HCT116 (cell line): Measurements from ENCODE around the gene BLID. TPM values are rescaled to one million over a fixed set of nuclear protein-coding genes. Genes with fewer than 3 reads are reported as not detected.

Experiments used
- ATAC-seq: fragments of 200-7000 bp; cut with Tn5 transposase; 2 replicates; pipeline ENCODE4 v1.9.1; 2020; ENCODE audit warnings: mild to moderate bottlenecking, moderate library complexity
- BruUV-seq: library from RNA; stranded (reverse); fragments of 400-500 nt; replicated peaks from 2 replicates; lab custom pipeline; 2021; lab: Mats Ljungman, UMichigan
- CTCF ChIA-PET: fragments of 300-600 bp; sonication (Branson Sonifier 250); formaldehyde crosslinking; loops from one replicate; lab custom pipeline; 2021; ENCODE audit warnings: antibody characterized with exemption; lab: Charles Lee
- POLR2A ChIA-PET: fragments of 300-600, 350-600 bp; sonication (Branson Sonifier 250); formaldehyde crosslinking; loops from one replicate; lab custom pipeline; 2021; ENCODE audit warnings: antibody characterized with exemption; lab: Charles Lee
- RAD21 ChIA-PET, 2 experiments: fragments of 300-600 bp; sonication (Branson Sonifier 250); formaldehyde crosslinking; loops; one replicate each; lab custom pipeline; 2023; ENCODE audit warnings: low total read pairs in 2 of 2; ENCODE audit not compliant: uncharacterized antibody in 2 of 2, unreplicated experiment in 2 of 2, low non-redundant PET in 1 of 2; lab: Charles Lee
- DNase-seq: peaks from one replicate; pipeline ENCODE4 v3.0.0-alpha.2; 2010; ENCODE audit warnings: low read depth, low spot score
- H2AFZ ChIP-seq: fragments of 200-600 bp; shearing (Covaris generic), sonication (generic); 2 replicates; pipeline ENCODE4 v1.6.1; 2017; ENCODE audit warnings: low read depth, mixed run types, mixed read lengths, antibody characterized with exemption, low read length; ENCODE audit not compliant: poor library complexity, severe bottlenecking
- H3K27ac ChIP-seq: 2 replicates; pipeline ENCODE4 v1.5.1; 2012; ENCODE audit warnings: low read depth, low read length
- H3K27me3 ChIP-seq: fragments of 200-600 bp; sonication (generic); 2 replicates; pipeline ENCODE4 v1.6.1; 2016; ENCODE audit warnings: mixed run types, low read length, mixed read lengths; ENCODE audit not compliant: insufficient read depth
- H3K36me3 ChIP-seq, 2 experiments: fragments of 200-500 bp in 1 of 2; fragments of 200-600 bp in 1 of 2; sonication (Bioruptor generic) in 1 of 2; sonication (generic) in 1 of 2; 2 replicates each; pipeline versions ENCODE4 v1.5.1 to v1.6.1; 2014 to 2016; ENCODE audit warnings: low read length in 2 of 2, inconsistent platforms in 1 of 2, mixed read lengths in 1 of 2, mixed run types in 1 of 2; ENCODE audit not compliant: insufficient read depth in 2 of 2, control insufficient read depth in 1 of 2
- H3K4me1 ChIP-seq, 2 experiments: fragments of 200-600 bp in 1 of 2; sonication (generic) in 1 of 2; 2 replicates each; pipeline versions ENCODE4 v1.5.1 to v1.6.1; 2012 to 2017; ENCODE audit warnings: low read length in 2 of 2, inconsistent platforms in 1 of 2, mild to moderate bottlenecking in 1 of 2, mixed read lengths in 1 of 2, mixed run types in 1 of 2, moderate library complexity in 1 of 2; ENCODE audit not compliant: insufficient read depth in 2 of 2, control insufficient read depth in 1 of 2
- H3K4me2 ChIP-seq: fragments of 200-600 bp; sonication (generic); 2 replicates; pipeline ENCODE4 v1.6.1; 2017; ENCODE audit warnings: mixed run types, low read length, mixed read lengths
- H3K4me3 ChIP-seq, 2 experiments: fragments of 200-600 bp in 1 of 2; sonication (generic) in 1 of 2; replicated peaks in 1 of 2; 2 replicates each; pipeline ENCODE4 v1.5.1; 2011 to 2016; ENCODE audit warnings: low read length in 2 of 2, control low read depth in 1 of 2, low read depth in 1 of 2, mild to moderate bottlenecking in 1 of 2, mixed read lengths in 1 of 2, mixed run types in 1 of 2
- H3K79me2 ChIP-seq: fragments of 200-600 bp; sonication (generic); 2 replicates; pipeline ENCODE4 v1.6.1; 2017; ENCODE audit warnings: mild to moderate bottlenecking, mixed run types, low read length, moderate library complexity, mixed read lengths; ENCODE audit not compliant: insufficient read depth
- H3K9ac ChIP-seq: fragments of 200-600 bp; sonication (generic); 2 replicates; pipeline ENCODE4 v1.6.1; 2016; ENCODE audit warnings: low read length, mixed read lengths
- H3K9me2 ChIP-seq: fragments of 200-600 bp; sonication (generic), shearing (Covaris generic); 2 replicates; pipeline ENCODE4 v1.6.1; 2017; ENCODE audit warnings: mixed run types, mild to moderate bottlenecking, moderate library complexity; ENCODE audit not compliant: insufficient read depth
- H3K9me3 ChIP-seq, 2 experiments: fragments of 200-500 bp in 1 of 2; fragments of 200-600 bp in 1 of 2; sonication (Bioruptor generic) in 1 of 2; sonication (generic) in 1 of 2; 2 replicates each; pipeline ENCODE4 v1.6.1; 2014 to 2017; ENCODE audit warnings: low read length in 2 of 2, mixed read lengths in 2 of 2, inconsistent platforms in 1 of 2, low read depth in 1 of 2, mild to moderate bottlenecking in 1 of 2, mixed run types in 1 of 2, moderate library complexity in 1 of 2; ENCODE audit not compliant: control insufficient read depth in 1 of 2, insufficient read depth in 1 of 2
- H4K20me1 ChIP-seq: fragments of 200-600 bp; sonication (generic), shearing (Covaris generic); 2 replicates; pipeline ENCODE4 v1.6.1; 2017; ENCODE audit warnings: mixed run types, mild to moderate bottlenecking, moderate library complexity; ENCODE audit not compliant: insufficient read depth
- ATF3 ChIP-seq: IDR thresholded peaks from 2 replicates; pipeline ENCODE4 v1.6.1; 2012
- CBX3 ChIP-seq: IDR thresholded peaks from 2 replicates; pipeline ENCODE4 v1.6.1; 2012; ENCODE audit warnings: low read depth
- ELF1 ChIP-seq: IDR thresholded peaks from 2 replicates; pipeline ENCODE4 v1.6.1; 2012; ENCODE audit warnings: low read depth, borderline replicate concordance
- EZH2 ChIP-seq: fragments of 200-600 bp; sonication (generic); IDR thresholded peaks from 2 replicates; pipeline ENCODE4 v1.6.1; 2017; ENCODE audit warnings: antibody characterized with exemption, mixed run types
- EZH2phosphoT487 ChIP-seq: fragments of 200-600 bp; IDR thresholded peaks from 2 replicates; pipeline ENCODE4 v1.6.1; 2018; ENCODE audit warnings: antibody characterized with exemption, borderline replicate concordance
- FOSL1 ChIP-seq: IDR thresholded peaks from 2 replicates; pipeline ENCODE4 v1.6.1; 2012; ENCODE audit warnings: low read depth
- JUND ChIP-seq: IDR thresholded peaks from 2 replicates; pipeline ENCODE4 v1.6.1; 2012
- MAX ChIP-seq: IDR thresholded peaks from 2 replicates; pipeline ENCODE4 v1.6.1; 2012
- POLR2AphosphoS5 ChIP-seq: IDR thresholded peaks from 2 replicates; pipeline ENCODE4 v1.6.1; 2011; ENCODE audit warnings: mild to moderate bottlenecking, low read depth, low read length, moderate library complexity
- REST ChIP-seq: IDR thresholded peaks from 2 replicates; pipeline ENCODE4 v1.6.1; 2012; ENCODE audit warnings: low read depth
- SIN3A ChIP-seq: IDR thresholded peaks from 2 replicates; pipeline ENCODE4 v1.6.1; 2012; ENCODE audit warnings: low read depth
- SRF ChIP-seq: IDR thresholded peaks from 2 replicates; pipeline ENCODE4 v1.6.1; 2012; ENCODE audit warnings: low read depth
- TCF7L2 ChIP-seq: IDR thresholded peaks from 2 replicates; pipeline ENCODE4 v1.7.0; 2011; ENCODE audit warnings: borderline replicate concordance, inconsistent platforms; ENCODE audit not compliant: insufficient read depth, insufficient read length; ENCODE audit errors: extremely low read depth
- ZBTB33 ChIP-seq: IDR thresholded peaks from 2 replicates; pipeline ENCODE4 v1.6.1; 2011; ENCODE audit warnings: mild to moderate bottlenecking, low read length, moderate library complexity; ENCODE audit not compliant: insufficient replicate concordance; ENCODE audit errors: extremely low read depth
- ZFX ChIP-seq: fragments of 450-650 bp; IDR thresholded peaks from 2 replicates; pipeline ENCODE4 v1.6.1; 2017
- ZNF274 ChIP-seq: fragments of 200-500 bp; sonication (Bioruptor generic); IDR thresholded peaks from 2 replicates; pipeline ENCODE4 v1.6.1; 2014; ENCODE audit warnings: mild to moderate bottlenecking, low read depth, low read length, inconsistent platforms
- intact Hi-C: fragments of 100-400 bp; cut with micrococcal nuclease; formaldehyde crosslinking; loops from 2 replicates; pipeline ENCODE4 v1.10.0; 2022
- total RNA-seq: library from RNA; stranded (reverse); gene quantifications from one replicate; pipeline ENCODE4 v1.2.1, GENCODE V29; 2021; ENCODE audit not compliant: unreplicated experiment

Gene BLID
- total RNA-seq, 1 experiment from 2014 or later: 8.9 TPM

GRCh38 chr11:122069707-122070360 is 46.2 kb downstream of the BLID start:
- intact Hi-C loops: no loop called here
- CTCF ChIA-PET: no interaction called here
- Histone ChIP-seq H3K4me1 (no peaks in the 10 kb centered on the region), H3K36me3 (no peaks in the 10 kb centered on the region), H3K9ac (no peak overlapping the region), H3K9me3 (no peaks in the 10 kb centered on the region), H3K4me2 (no peak overlapping the region), H3K27ac (no peak overlapping the region), H3K79me2 (no peaks in the 10 kb centered on the region), H2AFZ (no peak overlapping the region), H4K20me1 (no peaks in the 10 kb centered on the region), H3K9me2 (no peaks in the 10 kb centered on the region), H3K27me3 (no peaks in the 10 kb centered on the region), H3K4me3 (no peak overlapping the region)
- RAD21 ChIA-PET: no interaction called here
- BruUV-seq: no TSS peak
- POLR2A ChIA-PET: no interaction called here
- no peak for DNase-seq
- no peak for ATAC-seq
- no peak for TF ChIP-seq EZH2
- no peak for TF ChIP-seq MAX
- no peak for TF ChIP-seq ZNF274
- no peak for TF ChIP-seq POLR2AphosphoS5
- no peak for TF ChIP-seq EZH2phosphoT487
- no peak for TF ChIP-seq FOSL1
- TF ChIP-seq ZBTB33: no peak
- no peak for TF ChIP-seq ZFX
- no peak for TF ChIP-seq JUND
- TF ChIP-seq ELF1: no peak
- TF ChIP-seq CBX3: no peak
- TF ChIP-seq ATF3: no peak
- no peak for TF ChIP-seq SIN3A
- TF ChIP-seq SRF: no peak
- TF ChIP-seq REST: no peak
- TF ChIP-seq TCF7L2: no peak
